ENCODE results near the gene TXNRD2.
A peak's percentile ranks its signal among the peaks of the same experiment; 100 is the strongest.

Gene TXNRD2

GRCh38 chr22:19871023-19871844 is 70.4 kb downstream of the TXNRD2 start:
- no peak for TF ChIP-seq CTCF (IDR thresholded peaks at IDR 0.05)
- no peak overlapping the region for H3K4me3 ChIP-seq
- DNase-seq (ENCODE audit: low spot score): peak; percentile 68
- H3K27ac ChIP-seq: no peak overlapping the region

DNA sequence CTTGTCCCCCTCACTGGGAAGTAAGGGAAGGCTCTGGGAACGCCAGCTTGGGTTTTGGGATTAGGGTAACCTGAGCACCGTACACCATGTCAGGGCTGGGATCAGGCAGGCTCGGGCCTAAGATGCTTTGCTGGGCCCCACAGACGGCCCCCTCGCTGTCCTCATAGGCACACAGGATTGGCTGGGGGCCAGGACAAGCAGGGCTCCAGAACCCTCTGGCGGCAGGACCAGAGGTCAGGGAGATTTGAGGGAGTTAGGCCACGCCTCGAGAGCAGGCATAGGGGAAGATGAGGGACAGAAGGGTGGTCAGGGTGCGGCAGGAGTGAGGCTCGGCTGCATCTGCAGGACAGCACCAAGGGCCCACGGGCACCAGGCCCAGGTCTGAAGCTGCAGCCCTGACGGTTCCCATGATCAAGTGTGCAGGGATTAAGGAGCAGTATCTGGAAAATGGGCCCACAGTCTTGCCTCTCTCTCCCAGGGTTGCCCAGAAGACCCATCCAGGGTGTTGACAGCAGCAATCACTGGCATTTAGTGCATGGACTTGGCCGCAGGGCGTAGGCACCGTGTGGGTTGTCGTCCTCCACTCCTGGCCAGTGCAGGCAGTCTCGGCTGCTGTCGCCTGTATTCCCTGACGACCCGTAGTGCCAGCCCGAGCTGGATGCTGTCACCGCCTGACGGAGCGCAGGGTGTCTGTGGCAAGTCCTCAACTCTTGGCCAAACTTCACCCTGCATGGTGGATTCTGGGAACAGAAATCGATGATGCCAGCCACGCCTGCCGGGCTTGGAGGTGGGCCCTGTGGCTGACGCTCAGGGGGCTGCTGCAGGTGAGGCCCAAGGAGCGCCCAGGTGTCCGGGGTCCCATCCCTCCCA is 71.2 kb downstream of the TXNRD2 start:
- no peak overlapping the region for H3K4me3 ChIP-seq
- peak; percentile 67 for DNase-seq (ENCODE audit: low spot score)
- H3K27ac ChIP-seq: no peak overlapping the region
- TF ChIP-seq CTCF (IDR thresholded peaks at IDR 0.05): no peak

- no peak for DNase-seq (ENCODE audit: low spot score)
- Histone ChIP-seq H3K27ac (no peak overlapping the region), H3K4me3 (no peak overlapping the region)
- no peak for TF ChIP-seq CTCF (IDR thresholded peaks at IDR 0.05)
These were observed 72.0 kb downstream of the TXNRD2 start for GRCh38 chr22:19869497-19870152.

DNA sequence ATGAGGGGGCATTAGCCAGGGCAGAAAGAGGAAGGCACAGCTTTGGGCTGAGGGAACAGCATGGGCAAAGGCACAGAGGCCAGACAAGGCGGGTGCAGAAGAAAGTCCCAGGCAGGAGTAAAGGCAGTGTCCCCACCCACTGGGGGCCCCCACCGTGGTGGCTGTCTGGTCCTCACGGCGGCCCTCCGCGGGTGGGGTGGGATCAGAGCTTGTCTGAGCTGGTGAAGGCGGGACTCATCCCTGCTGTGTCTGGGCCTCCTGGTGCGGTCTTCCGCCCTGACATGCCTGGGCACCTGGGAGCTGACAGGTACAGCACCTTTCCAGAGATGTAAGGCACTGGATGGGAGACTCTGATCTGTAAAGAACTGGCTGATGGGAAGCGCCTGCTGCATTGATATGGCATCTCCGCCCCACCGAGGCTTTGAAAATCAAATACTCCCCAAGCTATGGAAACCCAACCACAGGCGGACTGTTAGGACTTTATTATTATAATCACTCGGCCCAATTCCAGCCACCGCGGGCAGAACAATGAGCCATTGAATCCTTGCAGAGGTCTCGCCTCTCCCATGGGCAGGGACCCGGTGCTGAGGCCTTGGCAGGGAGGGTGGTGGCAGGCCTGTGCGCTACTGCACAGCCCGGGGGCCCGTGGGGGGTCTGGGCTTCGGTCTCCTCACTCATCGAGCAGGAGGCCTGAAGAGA is 72.7 kb downstream of the TXNRD2 start:
- no peak for TF ChIP-seq CTCF (IDR thresholded peaks at IDR 0.05)
- H3K27ac ChIP-seq: no peak overlapping the region
- no peak overlapping the region for H3K4me3 ChIP-seq
- no peak for DNase-seq (ENCODE audit: low spot score)

DNA sequence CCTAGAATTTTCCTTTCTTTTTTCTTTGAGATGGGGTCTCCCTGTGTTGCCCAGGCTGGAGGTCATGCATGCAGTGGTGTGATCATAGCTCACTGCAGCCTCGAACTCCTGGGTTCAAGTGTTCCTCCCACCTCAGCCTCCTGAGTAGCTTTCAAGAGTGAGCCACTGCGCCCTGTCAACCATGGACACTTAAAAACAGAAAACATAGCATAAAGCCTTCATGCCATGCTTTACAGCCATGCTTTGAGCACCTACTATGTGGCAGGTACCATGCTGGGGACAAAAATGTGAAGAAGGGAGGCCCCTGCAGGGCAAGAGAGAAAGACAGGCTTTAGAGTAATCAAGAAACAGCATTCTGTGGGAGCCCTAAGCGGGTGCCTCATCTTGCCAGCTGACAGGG is 73.3 kb downstream of the TXNRD2 start:
- no peak for TF ChIP-seq CTCF (IDR thresholded peaks at IDR 0.05)
- H3K27ac ChIP-seq: no peak overlapping the region
- H3K4me3 ChIP-seq: no peak overlapping the region
- DNase-seq (ENCODE audit: low spot score): no peak

GRCh38 chr22:19867617-19868016 is 74.0 kb downstream of the TXNRD2 start:
- no peak for TF ChIP-seq CTCF (IDR thresholded peaks at IDR 0.05)
- no peak for DNase-seq (ENCODE audit: low spot score)
- H3K27ac ChIP-seq: no peak overlapping the region
- H3K4me3 ChIP-seq: no peak overlapping the region

All from coronary artery (tissue), 2 donors.